Duodenal mucosa (tissue), 2 donors: ENCODE measurements around the gene RANGRF.
A peak's percentile ranks its signal among the peaks of the same experiment; 100 is the strongest.
"Not testable (repeated sequence)": the region's sequence is repeated elsewhere in the genome, so short reads cannot be mapped to it uniquely, and the experiment has no call there.

Experiments
- H3K27ac ChIP-seq: one replicate; pipeline ENCODE4 v1.7.0; 2013; ENCODE audit warnings: low read depth, low read length
- H3K27me3 ChIP-seq, 2 donors: one replicate each; pipeline ENCODE4 v1.7.0; 2013; ENCODE audit warnings: low read length in 2 of 2, control low read depth in 1 of 2; ENCODE audit not compliant: insufficient read depth in 2 of 2, control insufficient read depth in 1 of 2
- H3K36me3 ChIP-seq, 2 donors: one replicate each; pipeline ENCODE4 v1.7.0; 2013; ENCODE audit warnings: low read length in 2 of 2, control low read depth in 1 of 2; ENCODE audit not compliant: insufficient read depth in 2 of 2, control insufficient read depth in 1 of 2
- H3K4me1 ChIP-seq, 2 donors: one replicate each; pipeline ENCODE4 v1.7.0; 2013; ENCODE audit warnings: low read length in 2 of 2, control low read depth in 1 of 2; ENCODE audit not compliant: insufficient read depth in 2 of 2, control insufficient read depth in 1 of 2
- H3K4me3 ChIP-seq, 2 donors: one replicate each; pipeline ENCODE4 v1.7.0; 2013; ENCODE audit warnings: low read length in 2 of 2, low read depth in 1 of 2
- H3K9ac ChIP-seq, 2 donors: one replicate each; pipeline ENCODE4 v1.7.0; 2013; ENCODE audit warnings: low read length in 2 of 2, low read depth in 1 of 2
- H3K9me3 ChIP-seq, 2 donors: one replicate each; pipeline ENCODE4 v1.7.0; 2013; ENCODE audit warnings: low read length in 2 of 2, control low read depth in 1 of 2; ENCODE audit not compliant: control insufficient read depth in 1 of 2

Gene RANGRF, protein sequence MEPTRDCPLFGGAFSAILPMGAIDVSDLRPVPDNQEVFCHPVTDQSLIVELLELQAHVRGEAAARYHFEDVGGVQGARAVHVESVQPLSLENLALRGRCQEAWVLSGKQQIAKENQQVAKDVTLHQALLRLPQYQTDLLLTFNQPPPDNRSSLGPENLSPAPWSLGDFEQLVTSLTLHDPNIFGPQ

GRCh38 chr17:8288336-8289102, at the start of gene RANGRF:
RANGRF (plus strand) TSS chr17:8288670; CDS start chr17:8288789, 119 bp downstream.
- H3K27ac ChIP-seq, result peak within 1 kb of the TSS; percentile 77
- H3K36me3 ChIP-seq, result no peaks in the 10 kb centered on the region
- peak within 1 kb of the TSS; percentile 82 to 91 for H3K9ac ChIP-seq
- H3K4me1 ChIP-seq, result peaks cover 29% of the 10 kb centered on the region in 2 donors
- no peaks in the 10 kb centered on the region for H3K27me3 ChIP-seq
- no peaks in the 10 kb centered on the region for H3K9me3 ChIP-seq
- peak within 1 kb of the TSS; percentile 83 to 93 for H3K4me3 ChIP-seq

DNA sequence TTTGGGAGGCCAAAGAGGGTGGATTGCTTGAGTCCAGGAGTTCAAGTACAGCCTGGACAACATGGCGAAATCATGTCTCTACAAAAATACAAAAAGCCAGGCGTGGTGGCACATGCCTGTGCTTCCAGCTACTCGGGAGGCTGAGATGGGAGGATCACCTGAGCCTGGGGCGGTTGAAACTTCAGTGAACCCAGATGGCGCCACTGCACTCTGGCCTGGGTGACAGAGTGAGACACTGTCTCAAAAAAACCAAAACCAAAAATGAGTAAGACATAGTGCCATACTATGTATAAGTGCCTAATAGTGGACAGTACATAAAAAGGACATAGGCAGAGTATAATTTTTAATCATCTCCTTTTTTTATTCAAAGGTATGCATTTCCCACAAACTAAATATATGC, 44.6 kb upstream of the RANGRF start:
- Histone ChIP-seq H3K27me3 (no peaks in the 10 kb centered on the region), H3K27ac (no peak overlapping the region), H3K36me3 (peaks cover 8 to 20% of the 10 kb centered on the region in 2 donors), H3K4me1 (no peaks in the 10 kb centered on the region), H3K4me3 (no peak overlapping the region), H3K9ac (no peak overlapping the region), H3K9me3 (peaks cover 0 to under 1% of the 10 kb centered on the region in 2 donors)

DNA sequence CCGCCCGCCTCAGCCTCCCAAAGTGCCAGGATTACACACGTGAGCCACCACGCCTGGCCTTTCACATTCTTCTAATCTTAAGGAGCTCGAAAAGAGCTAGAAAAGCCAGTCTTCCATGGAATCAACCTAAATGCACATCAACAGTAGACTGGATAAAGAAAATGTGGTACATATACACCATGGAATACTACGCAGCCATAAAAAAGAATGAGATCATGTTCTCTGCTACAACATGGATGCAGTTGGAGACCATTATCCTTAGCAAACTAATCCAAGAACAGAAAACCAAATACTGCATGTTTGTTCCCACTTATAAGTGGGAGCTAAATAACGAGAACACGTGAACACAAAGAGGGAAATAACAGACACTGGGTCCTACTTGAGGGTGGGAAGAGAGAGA, 43.7 kb upstream of the RANGRF start:
- Histone ChIP-seq H3K9ac (no peak overlapping the region), H3K4me1 (peaks cover 4 to 6% of the 10 kb centered on the region in 2 donors), H3K27me3 (no peaks in the 10 kb centered on the region), H3K36me3 (peaks cover 2 to 14% of the 10 kb centered on the region in 2 donors), H3K9me3 (peaks cover 0 to 2% of the 10 kb centered on the region in 2 donors), H3K27ac (no peak overlapping the region), H3K4me3 (no peak overlapping the region)

DNA sequence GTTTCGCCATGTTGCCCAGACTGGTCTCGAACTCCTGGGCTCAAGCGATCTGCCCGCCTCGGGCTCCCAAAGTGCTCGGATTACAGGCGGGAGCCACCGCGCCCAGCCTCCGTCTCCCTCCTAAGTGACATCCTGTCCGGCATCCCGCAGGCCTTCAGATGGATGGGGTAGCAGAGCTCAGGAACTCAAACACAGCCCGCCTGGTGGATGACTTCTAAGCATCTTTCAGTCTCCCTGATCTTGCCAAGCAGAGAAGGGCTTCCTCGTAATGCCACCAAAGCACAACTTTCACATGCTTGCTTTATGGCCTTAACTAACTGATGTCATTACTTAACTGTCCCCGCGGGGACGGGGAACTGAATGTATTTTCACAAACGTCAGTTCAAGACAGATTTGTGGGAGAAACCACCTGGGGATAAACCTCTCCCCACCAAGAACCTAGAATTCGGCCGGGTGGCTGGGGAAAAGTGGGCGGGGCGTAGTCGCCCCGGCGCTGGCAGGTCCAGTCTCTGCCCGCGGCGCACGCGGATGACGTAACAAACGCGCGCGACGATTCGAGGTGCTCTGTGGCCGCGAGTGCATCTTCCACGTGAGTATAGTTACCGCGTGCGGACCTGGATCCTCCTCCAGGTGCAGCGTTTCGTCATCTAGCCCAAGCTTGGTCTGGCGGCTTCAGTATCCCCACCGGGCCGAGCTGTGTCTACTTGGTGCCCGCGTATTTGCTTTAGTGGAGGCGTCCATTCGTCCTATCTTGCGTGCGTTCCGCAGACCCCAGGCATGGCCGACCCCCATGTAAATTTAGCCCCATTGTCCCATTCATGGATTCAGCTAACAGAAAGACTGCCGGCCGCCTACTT, 39.5 kb upstream of the RANGRF start, which contains the start of gene PFAS:
Gene PFAS, plus strand, starts transcription at position 539 of the 857 bp plus-strand sequence. CDS start 4,649 bp downstream, outside the sequence.
- peaks cover 6 to 10% of the 10 kb centered on the region in 2 donors for H3K4me1 ChIP-seq
- peaks cover 0 to 2% of the 10 kb centered on the region in 2 donors for H3K9me3 ChIP-seq
- H3K27me3 ChIP-seq, result no peaks in the 10 kb centered on the region
- peak within 1 kb of the TSS; percentile 91 to 97 for H3K4me3 ChIP-seq
- H3K36me3 ChIP-seq, result peaks cover 0 to 2% of the 10 kb centered on the region in 2 donors
- peak within 1 kb of the TSS; percentile 90 to 97 for H3K9ac ChIP-seq
- H3K27ac ChIP-seq, result peak within 1 kb of the TSS; percentile 87

GRCh38 chr17:8249621-8250500, 38.6 kb upstream of the RANGRF start:
- Histone ChIP-seq H3K27ac (no peak overlapping the region), H3K9me3 (peaks cover 0 to 2% of the 10 kb centered on the region in 2 donors), H3K4me3 (peak overlapping the region; percentile 91 to 97), H3K27me3 (no peaks in the 10 kb centered on the region), H3K36me3 (peaks cover 0 to 9% of the 10 kb centered on the region in 2 donors), H3K9ac (peak overlapping the region; percentile 90 to 97), H3K4me1 (peaks cover 6 to 10% of the 10 kb centered on the region in 2 donors)

- H3K4me3 ChIP-seq, H3K9ac ChIP-seq, H3K9me3 ChIP-seq, H3K27me3 ChIP-seq, H3K27ac ChIP-seq: not testable (repeated sequence)
- H3K36me3 ChIP-seq, result peaks cover 4 to 24% of the 10 kb centered on the region in 2 donors
- peaks cover 6 to 10% of the 10 kb centered on the region in 2 donors for H3K4me1 ChIP-seq
Observed at GRCh38 chr17:8251411-8251810, 37.1 kb upstream of the RANGRF start.

DNA sequence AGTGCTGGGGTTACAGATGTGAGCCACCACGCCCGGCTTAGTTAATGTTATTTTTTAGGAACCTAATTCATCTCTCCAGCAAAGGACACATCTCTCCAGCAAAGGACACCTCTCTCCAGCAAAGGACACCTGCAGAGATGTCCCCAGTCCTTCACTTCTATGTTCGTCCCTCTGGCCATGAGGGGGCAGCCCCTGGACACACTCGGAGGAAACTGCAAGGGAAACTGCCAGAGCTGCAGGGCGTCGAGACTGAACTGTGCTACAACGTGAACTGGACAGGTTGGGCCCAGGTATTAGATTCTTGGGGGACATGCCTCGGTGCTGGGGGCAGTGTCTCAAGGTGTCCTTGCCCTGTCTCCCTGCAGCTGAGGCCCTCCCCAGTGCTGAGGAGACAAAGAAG, 34.7 kb upstream of the RANGRF start:
- Histone ChIP-seq H3K9me3 (peaks cover 0 to 2% of the 10 kb centered on the region in 2 donors), H3K4me3 (no peak overlapping the region), H3K36me3 (peaks cover 7 to 39% of the 10 kb centered on the region in 2 donors), H3K4me1 (peaks cover 6 to 10% of the 10 kb centered on the region in 2 donors), H3K9ac (no peak overlapping the region), H3K27me3 (no peaks in the 10 kb centered on the region), H3K27ac (no peak overlapping the region)

GRCh38 chr17:8254881-8255280, 33.6 kb upstream of the RANGRF start:
- no peak overlapping the region for H3K27ac ChIP-seq
- no peak overlapping the region for H3K4me3 ChIP-seq
- no peaks in the 10 kb centered on the region for H3K27me3 ChIP-seq
- peaks cover 7 to 39% of the 10 kb centered on the region in 2 donors for H3K36me3 ChIP-seq
- no peaks in the 10 kb centered on the region for H3K9me3 ChIP-seq
- H3K9ac ChIP-seq, result no peak overlapping the region
- H3K4me1 ChIP-seq, result peaks cover 2 to 4% of the 10 kb centered on the region in 2 donors

GRCh38 chr17:8255499-8255898, 33.0 kb upstream of the RANGRF start:
- Histone ChIP-seq H3K27ac (no peak overlapping the region), H3K9me3 (no peaks in the 10 kb centered on the region), H3K27me3 (no peaks in the 10 kb centered on the region), H3K9ac (no peak overlapping the region), H3K36me3 (peaks cover 10 to 39% of the 10 kb centered on the region in 2 donors), H3K4me1 (no peaks in the 10 kb centered on the region), H3K4me3 (no peak overlapping the region)
